ENCODE data around the gene AP5S1. TPM values are rescaled to one million over a fixed set of nuclear protein-coding genes. Genes with fewer than 3 reads are reported as not detected.

Gene AP5S1
- total RNA-seq, 1 donor from 2014 or later, result 23.8 TPM

DNA sequence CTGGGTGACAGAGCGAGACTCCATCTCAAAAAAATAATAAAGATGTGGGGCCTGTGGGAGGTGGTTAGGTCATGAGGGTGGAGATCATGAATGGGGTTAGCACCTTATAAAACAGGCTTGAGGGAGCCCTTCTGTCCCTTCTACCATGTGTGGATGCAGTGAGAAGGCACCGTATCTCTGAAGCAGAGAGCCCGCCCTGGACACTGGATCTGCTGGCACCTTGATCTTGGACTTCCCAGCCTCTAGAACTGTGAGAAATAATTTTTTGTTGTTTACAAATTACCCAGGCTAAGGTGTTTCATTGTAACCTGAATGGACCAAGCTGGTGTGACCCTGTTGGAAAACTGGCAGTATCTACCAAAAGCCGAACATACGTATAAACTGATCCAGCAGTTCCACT is 53.2 kb downstream of the AP5S1 start:
- DNase-seq (ENCODE audit: low read depth), result no peak

- DNase-seq (ENCODE audit: low read depth), result peak; percentile 71
Measured at GRCh38 chr20:3874194-3874844, 54.0 kb downstream of the AP5S1 start.

DNA sequence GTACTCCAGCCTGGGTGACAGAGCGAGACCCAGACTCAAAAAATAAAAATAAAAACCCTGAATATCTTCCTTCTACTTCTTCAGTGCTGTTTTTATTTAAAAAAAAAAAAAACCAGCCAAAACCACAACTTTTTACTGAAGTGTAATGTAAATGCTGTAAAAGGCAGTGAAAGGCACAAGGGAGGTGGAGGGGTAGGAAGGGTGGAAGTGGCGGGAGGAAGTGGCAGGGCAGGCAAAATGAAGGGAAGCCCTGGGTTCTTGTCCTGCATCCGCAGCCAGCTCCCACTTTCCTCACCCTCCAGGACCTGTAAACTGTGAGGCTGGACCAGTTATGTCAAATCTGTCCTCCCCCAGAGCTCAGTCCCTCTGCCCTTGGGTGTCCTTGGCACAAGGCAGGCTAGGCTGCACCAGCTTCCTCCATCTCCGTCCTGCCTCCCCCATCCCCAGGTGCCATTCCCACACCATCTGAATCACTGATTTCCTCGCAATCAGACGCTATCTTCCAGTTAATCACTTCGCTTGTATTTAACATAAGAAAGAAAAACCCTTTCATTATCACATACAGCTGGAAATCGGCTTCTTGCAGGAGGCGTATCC is 55.1 kb downstream of the AP5S1 start:
- no peak for DNase-seq (ENCODE audit: low read depth)

DNA sequence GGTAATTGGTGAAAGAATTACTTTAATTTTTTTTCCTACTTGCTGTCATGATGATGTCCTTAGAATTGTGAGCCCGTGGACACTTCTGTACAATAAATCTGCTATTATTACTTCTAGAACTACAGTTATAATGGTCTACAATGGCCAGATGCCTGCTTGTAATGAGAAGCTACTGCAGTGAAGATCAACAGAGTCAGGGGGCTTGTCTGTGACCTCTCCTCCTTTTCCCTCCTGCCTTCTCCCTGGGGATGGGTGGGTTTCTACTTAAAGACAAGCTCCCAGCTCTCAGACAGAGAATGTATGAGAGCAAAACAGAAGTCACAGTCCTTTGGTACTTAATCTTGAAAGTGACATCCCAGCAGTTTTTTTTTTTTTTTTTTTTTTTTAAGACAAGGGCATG is 55.7 kb downstream of the AP5S1 start:
- no peak for DNase-seq (ENCODE audit: low read depth)

GRCh38 chr20:3876676-3877075 is 56.3 kb downstream of the AP5S1 start:
- DNase-seq (ENCODE audit: low read depth), result no peak

Other genes starting within 250 kb of the AP5S1 start
- not detected in 2 replicates for gene GFRA4, start 157.1 kb upstream of the AP5S1 start, total RNA-seq
- 0.62 and 0.72 TPM in 2 replicates for gene ADAM33, start 138.5 kb upstream of the AP5S1 start, total RNA-seq
- 0.53 and 1.3 TPM in 2 replicates for gene SIGLEC1, start 107.9 kb upstream of the AP5S1 start, total RNA-seq
- gene HSPA12B, start 87.9 kb upstream of the AP5S1 start, total RNA-seq, result not detected in 2 replicates
- 40.8 and 42.4 TPM in 2 replicates for gene ADISSP, start 52.8 kb upstream of the AP5S1 start, total RNA-seq
- gene SPEF1, start 39.1 kb upstream of the AP5S1 start, total RNA-seq, result 0.11 TPM in 1 of 2 replicates, not detected in the other
- gene CENPB, start 33.8 kb upstream of the AP5S1 start, total RNA-seq, result 86.0 and 88.2 TPM in 2 replicates
- gene CDC25B, start 24.2 kb upstream of the AP5S1 start, total RNA-seq, result 127 and 211 TPM in 2 replicates
- 21.3 and 26.7 TPM in 2 replicates for gene MAVS, start 26.3 kb downstream of the AP5S1 start, total RNA-seq
- gene PANK2, start 68.8 kb downstream of the AP5S1 start, total RNA-seq, result 31.6 and 37.7 TPM in 2 replicates
- 15.4 and 18.6 TPM in 2 replicates for gene RNF24, start 195.0 kb downstream of the AP5S1 start, total RNA-seq